NT2/D1 (cell line): ENCODE data around the gene TENM4.
"Not testable (repeated sequence)": the region's sequence is repeated elsewhere in the genome, so short reads cannot be mapped to it uniquely, and the experiment has no call there.

ENCODE experiments used
- YY1 ChIP-seq: IDR thresholded peaks from 2 replicates; pipeline ENCODE4 v1.6.1; 2011; ENCODE audit not compliant: insufficient read length, insufficient read depth
- ZNF274 ChIP-seq: IDR thresholded peaks from 2 replicates; pipeline ENCODE4 v1.6.1; 2011; ENCODE audit warnings: mild to moderate bottlenecking, low read depth, low read length

GRCh38 chr11:78879094-78879980 lies 561.5 kb downstream of the TENM4 start:
- not testable (repeated sequence) for TF ChIP-seq YY1, ZNF274
